Spleen (tissue), 11 donors: ENCODE data around the gene KRT38. TPM values are rescaled to one million over a fixed set of nuclear protein-coding genes. Genes with fewer than 3 reads are reported as not detected.

Source experiments
- DNase-seq: peaks from one replicate; pipeline ENCODE4 v3.0.0-alpha.2; 2020
- H3K27ac ChIP-seq, 8 donors: fragments of 200-600 bp; sonication (generic) in 7 of 8; 1 replicate in 4 of 8; 2 replicates in 4 of 8; pipeline versions ENCODE4 v1.5.0 to v1.8.0; 2016 to 2021; ENCODE audit warnings: inconsistent platforms in 4 of 8, mild to moderate bottlenecking in 4 of 8, moderate library complexity in 1 of 8
- H3K27me3 ChIP-seq, 7 donors: fragments of 200-600 bp; sonication (generic) in 6 of 7; replicated peaks in 1 of 7; 1 replicate in 4 of 7; 2 replicates in 3 of 7; pipeline versions ENCODE4 v1.5.0 to v1.8.0; 2016 to 2021; ENCODE audit warnings: inconsistent platforms in 3 of 7, mild to moderate bottlenecking in 1 of 7
- H3K36me3 ChIP-seq, 6 donors: fragments of 200-600 bp; sonication (generic) in 5 of 6; 1 replicate in 4 of 6; 2 replicates in 2 of 6; pipeline versions ENCODE4 v1.5.0 to v1.8.0; 2016 to 2021; ENCODE audit warnings: inconsistent platforms in 2 of 6
- H3K4me1 ChIP-seq, 6 donors: fragments of 200-600 bp; sonication (generic) in 5 of 6; 1 replicate in 3 of 6; 2 replicates in 3 of 6; pipeline versions ENCODE4 v1.5.0 to v1.8.0; 2016 to 2021; ENCODE audit warnings: inconsistent platforms in 3 of 6
- H3K4me3 ChIP-seq, 8 donors: fragments of 200-600 bp; sonication (generic) in 7 of 8; 1 replicate in 4 of 8; 2 replicates in 4 of 8; pipeline versions ENCODE4 v1.5.0 to v1.8.0; 2016 to 2021; ENCODE audit warnings: inconsistent platforms in 4 of 8, mild to moderate bottlenecking in 4 of 8, moderate library complexity in 2 of 8
- H3K9me3 ChIP-seq, 8 donors: fragments of 200-600 bp; sonication (generic) in 7 of 8; 1 replicate in 4 of 8; 2 replicates in 4 of 8; pipeline versions ENCODE4 v1.5.0 to v1.8.0; 2016 to 2021; ENCODE audit warnings: inconsistent platforms in 4 of 8
- CTCF ChIP-seq, 11 experiments: fragments of 200-600 bp in 7 of 11; fragments of 450-650 bp in 4 of 11; sonication (generic) in 4 of 11; IDR thresholded peaks in 8 of 11; conservative IDR thresholded peaks in 3 of 11; 1 replicate in 7 of 11; 2 replicates in 4 of 11; pipeline versions ENCODE4 v1.4.0 to v1.8.0; 2016 to 2021; ENCODE audit warnings: antibody characterized with exemption in 11 of 11, inconsistent platforms in 4 of 11, mild to moderate bottlenecking in 1 of 11
- POLR2A ChIP-seq, 3 donors: fragments of 450-650 bp; IDR thresholded peaks; one replicate each; pipeline ENCODE4 v1.5.1; 2017; ENCODE audit warnings: antibody characterized with exemption in 3 of 3, mild to moderate bottlenecking in 1 of 3
- POLR2AphosphoS5 ChIP-seq, 3 donors: sonication (generic); formaldehyde crosslinking; IDR thresholded peaks; one replicate each; pipeline ENCODE4 v1.5.1; 2017; ENCODE audit warnings: antibody characterized with exemption in 3 of 3
- WGBS, 5 donors: extraction: QIAGEN DNeasy Blood & Tissue Kit in 3 of 5; methylation state at CpG; one replicate each; pipeline versions ENCODE4 v1.1.5 to v1.1.7; 2013 to 2018; 5-methylcytosine and 5-hydroxymethylcytosine counted together
- intact Hi-C: fragments of 100-400 bp; cut with DNase I; formaldehyde crosslinking; loops from one replicate; pipeline ENCODE4 v1.15.0; 2023; ENCODE audit warnings: low total_unique reads
- polyA plus RNA-seq, 3 donors: library from polyadenylated mRNA; stranded (reverse); fragments of 200-250 nt; gene quantifications; one replicate each; pipeline ENCODE4 v1.2.1, GENCODE V29; 2013
- total RNA-seq, 7 donors: library from RNA; depleted of rRNA in 3 of 7; stranded (reverse); fragments of >200 nt in 3 of 7; fragmentation: NEBNext Ultra II Directional in 4 of 7; extraction: Animal tissue kit (Norgen Biotek cat#: 25700) in 4 of 7; gene quantifications; one replicate each; pipeline versions ENCODE4 v1.1.0 to v1.2.1, GENCODE V29; 2016 to 2021
- donor health status: healthy with polysubstance abuse.
- donor health status: DM: no; HTN: no; CAD: no; lungs with moderate emphysema.
- donor health status: DM: no; HTN: no; CAD: no.
- donor health status: Bipolar disorder and iron deficiency.
- donor health status: healthy.
- donor health status: DM: no; HTN: no; CAD: no.
- donor health status: DM: yes; HTN: yes; CAD: no.

Gene KRT38
- total and polyA plus RNA-seq, 10 donors: 0.26 to 0.39 TPM; not detected in 8

DNA sequence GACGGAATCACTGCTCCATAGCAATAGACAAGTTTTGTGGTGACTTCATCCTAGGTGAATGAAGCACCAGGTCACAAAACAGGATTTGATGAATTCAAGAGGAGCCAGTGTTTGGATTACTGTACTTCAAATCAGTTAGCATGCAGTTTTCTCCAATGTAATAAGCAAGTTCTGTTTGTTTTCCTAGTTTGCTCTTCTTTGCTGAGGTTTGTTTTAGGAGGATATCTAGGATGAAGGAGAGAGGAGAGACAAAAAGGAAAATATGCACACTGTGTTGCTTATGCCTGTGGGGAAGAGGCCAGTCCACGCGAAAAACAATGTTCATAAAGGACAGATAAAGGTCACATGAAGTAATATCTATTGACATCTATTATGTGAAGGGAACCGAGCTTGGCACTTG is 25.4 kb downstream of the KRT38 start:
- Histone ChIP-seq H3K36me3 (no peaks in the 10 kb centered on the region), H3K4me3 (no peak overlapping the region), H3K4me1 (peaks cover 0 to 5% (median 0%) of the 10 kb centered on the region in 6 donors), H3K27me3 (no peaks in the 10 kb centered on the region), H3K9me3 (no peaks in the 10 kb centered on the region), H3K27ac (no peak overlapping the region)
- intact Hi-C loops: no loop called here
- WGBS, 5 donors: 77 to 94% (median 88%) methylated on average over 4 of the region's 4 CpGs
- DNase-seq: no peak
- no peak for TF ChIP-seq POLR2AphosphoS5 (IDR thresholded peaks at IDR 0.05)
- no peak for TF ChIP-seq CTCF (IDR thresholded peaks at IDR 0.05 in 8 of 11, conservative IDR thresholded peaks at IDR 0.05 in 3 of 11)
- no peak for TF ChIP-seq POLR2A (IDR thresholded peaks at IDR 0.05)

GRCh38 chr17:41413982-41414381 is 26.8 kb downstream of the KRT38 start:
- H3K4me3 ChIP-seq: no peak overlapping the region
- TF ChIP-seq CTCF (IDR thresholded peaks at IDR 0.05 in 8 of 11, conservative IDR thresholded peaks at IDR 0.05 in 3 of 11) (no peak), POLR2AphosphoS5 (IDR thresholded peaks at IDR 0.05) (no peak), POLR2A (IDR thresholded peaks at IDR 0.05) (no peak)
- H3K4me1 ChIP-seq: peaks cover 0 to 5% (median 0%) of the 10 kb centered on the region in 6 donors
- no peaks in the 10 kb centered on the region for H3K36me3 ChIP-seq
- no peaks in the 10 kb centered on the region for H3K27me3 ChIP-seq
- 85 to 100% (median 92%) methylated on average over 2 of the region's 2 CpGs for WGBS, 5 donors
- DNase-seq: no peak
- intact Hi-C loops: no loop called here
- H3K27ac ChIP-seq: no peak overlapping the region
- no peaks in the 10 kb centered on the region for H3K9me3 ChIP-seq

DNA sequence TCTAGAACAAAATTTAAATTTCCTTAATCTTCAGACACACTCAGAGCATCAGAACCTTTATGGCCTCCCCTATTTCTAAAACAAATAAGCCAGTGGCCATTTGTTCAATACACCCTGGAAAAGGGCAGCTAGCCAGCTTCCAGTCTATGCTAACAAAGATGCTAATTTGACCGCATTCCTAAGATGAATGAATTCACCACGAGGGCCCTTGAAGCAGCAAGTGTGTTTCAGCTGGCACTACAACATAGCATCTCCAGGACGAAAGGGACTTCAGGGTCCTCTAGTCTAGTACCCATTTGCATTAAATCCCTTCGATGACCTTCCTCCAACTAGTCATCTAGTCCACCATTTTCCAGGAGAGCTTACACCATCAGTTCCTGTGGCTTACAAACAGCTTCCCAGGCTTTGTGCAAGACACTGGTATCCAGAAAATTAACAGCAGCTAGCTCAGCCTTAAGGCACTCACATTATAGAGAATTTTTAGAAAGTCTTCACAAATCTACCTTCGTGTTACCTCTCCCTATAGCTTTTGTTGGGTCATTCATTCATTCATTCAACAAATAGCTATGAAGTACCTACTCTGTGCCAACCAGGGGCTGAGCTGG is 27.3 kb downstream of the KRT38 start:
- TF ChIP-seq POLR2A (IDR thresholded peaks at IDR 0.05): no peak
- TF ChIP-seq CTCF (IDR thresholded peaks at IDR 0.05 in 8 of 11, conservative IDR thresholded peaks at IDR 0.05 in 3 of 11): no peak
- no peak for TF ChIP-seq POLR2AphosphoS5 (IDR thresholded peaks at IDR 0.05)
- Histone ChIP-seq H3K36me3 (no peaks in the 10 kb centered on the region), H3K4me3 (no peak overlapping the region), H3K4me1 (peaks cover 0 to 5% (median 0%) of the 10 kb centered on the region in 6 donors), H3K27ac (no peak overlapping the region), H3K9me3 (no peaks in the 10 kb centered on the region), H3K27me3 (peaks cover 0 to 4% (median 0%) of the 10 kb centered on the region in 7 donors)
- 51 to 64% (median 59%) methylated on average over 5 of the region's 5 CpGs for WGBS, 5 donors
- intact Hi-C loops: no loop called here
- DNase-seq: no peak

- 93 to 95% (median 93%) methylated on average over 16 to 20 of the region's 20 CpGs for WGBS, 5 donors
- TF ChIP-seq CTCF (IDR thresholded peaks at IDR 0.05 in 8 of 11, conservative IDR thresholded peaks at IDR 0.05 in 3 of 11): no peak
- no peak for TF ChIP-seq POLR2A (IDR thresholded peaks at IDR 0.05)
- no peak for TF ChIP-seq POLR2AphosphoS5 (IDR thresholded peaks at IDR 0.05)
- Histone ChIP-seq H3K4me3 (no peak overlapping the region), H3K27ac (no peak overlapping the region), H3K36me3 (no peaks in the 10 kb centered on the region), H3K27me3 (peaks cover 0 to 9% (median 0%) of the 10 kb centered on the region in 7 donors), H3K4me1 (no peaks in the 10 kb centered on the region), H3K9me3 (no peaks in the 10 kb centered on the region)
- no peak for DNase-seq
- intact Hi-C loops: no loop called here
Measured at GRCh38 chr17:41411072-41411840, 29.5 kb downstream of the KRT38 start.
